Right kidney (tissue), 1 donor: ENCODE results near the gene MUC20.
"Not testable (repeated sequence)": the region's sequence is repeated elsewhere in the genome, so short reads cannot be mapped to it uniquely, and the experiment has no call there.

ENCODE experiments used
- DNase-seq: peaks from one replicate; pipeline ENCODE4 v3.0.0-alpha.2; 2016

Gene MUC20

DNA sequence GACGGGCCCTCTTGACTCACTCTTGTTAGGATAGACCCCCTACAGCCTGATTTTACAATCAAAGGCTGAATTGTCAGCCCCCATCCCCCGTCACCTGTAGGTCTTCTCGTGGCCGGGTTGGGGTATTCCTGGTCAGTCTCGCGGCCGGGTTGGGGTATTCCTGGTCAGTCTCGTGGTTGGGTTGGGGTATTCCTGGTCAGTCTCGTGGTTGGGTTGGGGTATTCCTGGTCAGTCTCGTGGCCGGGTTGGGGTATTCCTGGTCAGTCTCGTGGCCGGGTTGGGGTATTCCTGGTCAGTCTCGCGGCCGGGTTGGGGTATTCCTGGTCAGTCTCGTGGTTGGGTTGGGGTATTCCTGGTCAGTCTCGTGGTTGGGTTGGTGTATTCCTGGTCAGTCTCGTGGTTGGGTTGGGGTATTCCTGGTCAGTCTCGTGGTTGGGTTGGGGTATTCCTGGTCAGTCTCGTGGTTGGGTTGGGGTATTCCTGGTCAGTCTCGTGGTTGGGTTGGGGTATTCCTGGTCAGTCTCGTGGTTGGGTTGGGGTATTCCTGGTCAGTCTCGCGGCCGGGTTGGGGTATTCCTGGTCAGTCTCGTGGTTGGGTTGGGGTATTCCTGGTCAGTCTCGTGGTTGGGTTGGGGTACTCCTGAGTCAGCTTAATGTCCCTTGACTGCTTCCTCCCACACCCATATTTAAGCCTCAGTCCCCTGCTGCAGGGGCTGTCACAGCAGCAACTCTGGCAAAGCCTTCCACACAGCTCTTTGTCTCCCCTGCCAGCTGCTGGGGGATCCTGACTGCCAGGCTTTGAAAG, 50.3 kb downstream of the MUC20 start:
- DNase-seq = not testable (repeated sequence)

GRCh38 chr3:195771646-195772300, 51.0 kb downstream of the MUC20 start:
- DNase-seq = no peak

DNA sequence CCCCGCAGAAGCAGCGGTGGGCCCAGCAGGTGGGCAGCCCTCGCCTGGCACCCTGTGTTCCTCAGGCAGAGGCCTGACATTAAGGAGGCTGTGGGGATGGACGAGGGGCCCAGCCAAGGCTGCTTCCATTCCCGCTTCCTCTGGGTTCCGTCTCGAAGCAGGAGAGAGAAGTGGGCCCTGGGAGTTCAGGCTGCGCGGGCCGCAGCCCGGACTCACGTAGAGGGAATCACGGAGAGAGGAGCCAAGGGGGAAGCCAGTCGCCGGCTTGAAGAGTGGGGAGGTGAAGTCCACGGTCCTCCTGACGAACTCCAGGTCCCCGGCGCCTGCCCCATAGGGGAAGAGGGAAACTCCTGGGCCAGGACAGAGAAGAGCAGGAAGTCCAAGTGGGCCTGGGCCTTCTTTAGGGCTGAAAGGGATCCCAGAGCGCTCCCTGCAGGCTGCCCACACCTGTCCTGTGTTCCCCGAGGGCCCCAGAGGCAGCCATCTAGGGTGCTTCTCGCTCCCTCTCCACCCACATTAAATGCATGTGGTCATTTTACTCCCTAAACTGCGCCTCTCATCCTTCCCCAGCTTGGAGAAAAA, 53.3 kb downstream of the MUC20 start:
- DNase-seq = no peak

GRCh38 chr3:195774917-195775316, 54.1 kb downstream of the MUC20 start:
- no peak for DNase-seq

GRCh38 chr3:195777975-195778374, 57.2 kb downstream of the MUC20 start:
- no peak for DNase-seq

DNA sequence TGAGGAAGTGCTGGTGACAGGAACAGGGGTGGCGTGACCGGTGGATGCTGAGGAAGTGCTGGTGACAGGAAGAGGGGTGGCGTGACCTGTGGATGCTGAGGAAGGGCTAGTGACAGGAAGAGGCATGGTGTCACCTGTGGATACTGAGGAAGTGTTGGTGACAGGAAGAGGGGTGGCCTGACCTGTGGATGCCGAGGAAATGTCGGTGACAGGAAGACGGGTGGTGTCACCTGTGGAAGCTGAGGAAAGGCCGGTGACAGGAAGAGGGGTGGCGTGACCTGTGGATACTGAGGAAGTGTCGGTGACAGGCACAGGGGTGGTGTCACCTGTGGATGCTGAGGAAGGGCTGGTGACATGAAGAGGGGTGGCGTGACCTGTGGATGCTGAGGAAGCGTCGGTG, 60.5 kb downstream of the MUC20 start:
- not testable (repeated sequence) for DNase-seq
